GM21447 (cell line): ENCODE data around the gene PPP6R2.

Source experiments
- ATAC-seq: cut with Tn5 transposase; IDR thresholded peaks from one replicate; pipeline ENCODE4 v1.9.1; 2021; ENCODE audit not compliant: unreplicated experiment

Gene PPP6R2

DNA sequence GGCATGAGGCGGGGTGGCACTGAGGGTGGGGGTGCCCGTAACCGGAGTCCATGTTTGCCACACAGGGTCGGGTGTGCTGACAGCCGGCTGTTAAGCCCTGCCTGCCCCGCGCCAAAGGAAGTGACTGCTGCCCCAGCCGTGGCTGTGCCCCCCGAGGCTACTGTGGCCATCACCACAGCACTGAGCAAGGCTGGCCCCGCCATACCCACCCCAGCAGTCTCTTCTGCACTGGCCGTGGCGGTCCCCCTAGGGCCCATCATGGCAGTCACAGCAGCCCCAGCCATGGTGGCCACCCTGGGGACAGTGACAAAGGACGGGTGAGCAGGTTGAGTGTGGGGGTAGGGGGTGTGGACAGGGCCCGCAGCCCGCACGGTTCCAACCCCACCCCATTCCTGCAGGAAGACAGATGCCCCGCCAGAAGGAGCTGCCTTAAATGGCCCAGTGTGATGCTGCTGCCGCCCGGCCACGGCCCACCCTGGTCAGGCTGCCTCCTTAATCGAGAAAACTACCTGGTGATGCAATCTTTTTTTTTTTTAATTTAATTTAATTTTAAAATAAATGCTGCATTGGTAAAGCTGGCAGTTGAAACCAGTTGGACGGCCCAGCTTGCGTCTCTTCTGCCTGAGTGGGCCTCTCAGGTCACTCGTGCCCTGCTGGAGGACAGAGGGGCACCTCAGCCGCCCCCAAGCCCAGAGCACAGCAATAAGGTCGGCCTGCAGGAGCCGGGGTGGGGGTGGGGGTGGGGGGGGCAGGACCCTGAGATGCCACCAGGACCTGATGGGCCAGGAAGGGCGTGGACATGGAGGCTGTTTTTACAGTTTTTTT, 100.9 kb downstream of the PPP6R2 start:
- ATAC-seq = no peak

GRCh38 chr22:50444663-50445062, 101.5 kb downstream of the PPP6R2 start:
- no peak for ATAC-seq

GRCh38 chr22:50445071-50445879, 102.1 kb downstream of the PPP6R2 start:
- no peak for ATAC-seq

DNA sequence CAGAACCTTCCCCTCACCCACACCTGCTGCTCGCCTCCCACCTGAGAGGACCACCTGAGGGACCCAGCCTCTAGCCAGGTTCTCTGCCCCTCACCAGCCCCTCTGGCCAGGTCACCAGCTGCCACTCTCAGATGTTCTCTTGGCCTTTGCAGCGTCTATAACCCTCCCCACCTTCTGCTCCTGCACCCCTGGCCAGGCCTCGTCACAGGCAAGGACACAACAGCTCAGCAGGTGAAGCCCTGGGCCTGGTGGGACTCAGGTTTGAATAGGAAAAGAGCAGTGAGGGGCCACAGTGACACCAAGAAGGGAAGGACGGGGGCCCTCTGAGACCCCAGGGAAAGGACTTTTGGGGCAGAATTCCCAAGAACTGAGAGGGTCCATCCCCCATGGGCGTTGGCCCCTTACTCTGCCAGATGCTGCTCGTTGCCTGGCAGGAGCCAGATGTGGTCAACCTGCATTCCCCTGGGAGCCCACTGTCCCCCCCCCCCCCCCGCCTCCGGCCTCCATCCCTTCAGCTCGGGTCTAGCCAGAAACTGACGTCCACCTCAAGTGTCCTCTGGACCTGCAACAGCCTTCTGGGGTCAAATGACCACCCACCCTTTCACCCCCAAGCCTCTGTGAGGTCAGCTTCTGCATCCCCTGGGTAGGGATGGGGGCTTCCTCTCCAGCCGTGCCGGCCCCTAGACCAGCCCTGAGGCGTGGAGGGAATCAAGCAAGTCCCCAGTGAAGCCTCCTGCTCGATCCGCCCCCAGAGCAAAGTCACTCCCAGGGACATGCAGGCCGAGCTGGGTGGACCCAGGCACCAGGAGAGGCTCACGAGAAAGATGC, 103.0 kb downstream of the PPP6R2 start:
- ATAC-seq = no peak

GRCh38 chr22:50446708-50447575, 103.8 kb downstream of the PPP6R2 start:
- ATAC-seq = no peak

DNA sequence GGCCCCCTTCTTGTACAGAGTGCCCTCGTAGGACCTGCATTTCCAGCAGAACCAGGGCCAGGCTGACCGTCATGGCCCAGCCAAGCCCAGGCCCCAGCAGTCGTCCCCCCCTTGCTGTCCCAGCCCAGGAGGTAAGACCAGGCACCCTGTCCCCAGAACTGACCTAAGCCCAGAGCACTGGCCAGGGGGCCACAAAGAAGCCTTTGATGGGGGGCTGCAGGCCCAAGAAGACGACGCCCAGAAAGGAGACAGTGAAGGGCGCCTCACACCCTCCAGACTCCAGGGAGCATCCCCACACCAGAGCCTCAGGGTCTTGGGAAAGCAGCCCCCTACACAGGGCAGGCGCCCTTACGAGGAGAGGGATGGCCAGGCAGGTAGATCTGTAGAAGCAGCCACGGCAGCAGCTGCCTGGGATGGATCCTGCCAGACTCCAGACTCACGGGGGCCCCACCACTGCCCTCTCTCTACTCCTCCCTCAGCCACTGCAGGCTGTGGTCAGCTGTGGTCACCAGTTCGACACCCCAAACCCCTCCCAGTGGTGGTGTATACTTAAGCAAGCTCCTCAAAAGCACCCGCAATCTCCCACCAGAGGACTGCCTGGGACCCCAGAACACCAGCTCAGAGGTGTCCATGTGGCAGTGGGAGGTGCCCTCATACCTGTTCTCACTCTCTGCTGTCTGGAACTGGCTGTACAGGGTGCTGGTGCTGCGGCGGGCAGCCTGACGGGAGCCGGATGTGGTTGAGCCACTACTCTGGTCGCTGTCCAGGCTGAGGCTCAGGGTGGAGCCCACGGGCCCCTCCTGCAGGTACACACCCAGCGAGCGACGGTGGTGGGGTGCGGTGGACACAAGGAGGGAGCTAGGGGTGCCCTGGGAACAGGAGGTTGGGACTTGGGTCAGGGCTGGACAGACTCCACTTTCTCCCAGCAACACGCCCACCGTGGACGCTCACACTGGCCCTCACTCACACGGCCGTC, 104.7 kb downstream of the PPP6R2 start:
- ATAC-seq = no peak

- no peak for ATAC-seq
Measured at GRCh38 chr22:50452649-50453048, 109.5 kb downstream of the PPP6R2 start.

DNA sequence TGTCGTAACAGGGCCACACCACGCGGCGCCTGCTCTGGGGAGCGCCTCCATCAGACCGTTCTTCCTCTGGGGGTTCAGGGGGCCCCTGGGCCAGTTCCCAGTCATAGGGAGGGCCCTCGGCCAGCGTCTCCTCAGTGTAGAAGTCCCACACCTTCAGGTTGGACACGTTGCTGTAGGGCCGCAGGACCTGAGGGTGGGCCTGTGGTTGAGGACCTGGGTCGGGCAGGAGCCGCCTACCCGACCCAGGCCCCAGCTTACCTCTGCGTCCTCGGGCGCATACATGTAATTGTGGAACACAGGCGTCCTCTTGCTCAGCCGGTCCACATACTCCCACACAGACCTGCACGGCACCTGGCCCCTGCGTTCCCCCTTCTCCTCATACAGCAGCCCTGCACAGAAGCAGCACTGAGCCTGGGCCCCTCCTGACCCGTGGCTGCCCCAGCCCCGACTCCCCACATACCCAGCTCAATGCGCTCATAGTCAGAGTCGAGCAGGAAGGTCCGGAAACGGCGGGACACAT, 111.5 kb downstream of the PPP6R2 start:
- no peak for ATAC-seq

DNA sequence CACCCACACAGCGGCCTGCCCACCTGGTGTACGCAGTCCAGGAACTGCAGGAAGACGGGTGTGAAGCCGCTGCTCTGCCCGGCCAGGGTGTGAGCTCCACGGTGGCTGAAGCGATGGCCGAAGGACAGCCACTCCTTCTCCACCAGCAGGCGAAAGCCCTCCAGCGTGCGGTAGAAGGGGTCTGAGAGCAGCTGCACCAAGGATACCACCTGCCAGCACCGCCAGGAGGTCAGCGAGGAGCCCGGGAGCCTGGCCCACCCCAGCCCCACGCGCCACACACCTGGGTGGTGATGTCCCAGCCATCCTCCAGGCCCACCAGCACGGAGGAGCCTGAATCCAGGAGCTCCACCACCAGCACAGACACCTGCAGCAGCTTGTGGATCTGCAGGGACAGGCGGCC, 112.1 kb downstream of the PPP6R2 start:
- no peak for ATAC-seq

DNA sequence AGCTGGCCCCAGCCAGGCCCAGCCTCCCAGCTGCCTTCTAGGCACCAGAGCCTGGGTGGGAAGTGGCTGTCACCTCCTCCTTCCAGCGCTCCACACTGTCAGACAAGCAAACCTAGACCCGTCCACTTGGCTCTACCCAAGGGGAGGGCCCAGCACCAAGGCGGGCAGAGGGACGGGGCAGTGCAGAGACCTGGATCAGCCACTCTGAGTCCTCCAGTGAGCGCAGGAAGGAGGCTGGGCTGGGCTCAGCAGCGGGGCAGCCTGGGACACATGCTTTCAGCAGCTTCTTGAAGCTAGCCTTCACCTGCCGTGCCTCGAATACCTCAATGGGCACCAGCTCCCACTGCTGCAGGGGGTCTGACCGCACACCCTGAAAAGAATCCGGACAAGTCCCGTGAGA, 112.9 kb downstream of the PPP6R2 start:
- ATAC-seq = no peak

DNA sequence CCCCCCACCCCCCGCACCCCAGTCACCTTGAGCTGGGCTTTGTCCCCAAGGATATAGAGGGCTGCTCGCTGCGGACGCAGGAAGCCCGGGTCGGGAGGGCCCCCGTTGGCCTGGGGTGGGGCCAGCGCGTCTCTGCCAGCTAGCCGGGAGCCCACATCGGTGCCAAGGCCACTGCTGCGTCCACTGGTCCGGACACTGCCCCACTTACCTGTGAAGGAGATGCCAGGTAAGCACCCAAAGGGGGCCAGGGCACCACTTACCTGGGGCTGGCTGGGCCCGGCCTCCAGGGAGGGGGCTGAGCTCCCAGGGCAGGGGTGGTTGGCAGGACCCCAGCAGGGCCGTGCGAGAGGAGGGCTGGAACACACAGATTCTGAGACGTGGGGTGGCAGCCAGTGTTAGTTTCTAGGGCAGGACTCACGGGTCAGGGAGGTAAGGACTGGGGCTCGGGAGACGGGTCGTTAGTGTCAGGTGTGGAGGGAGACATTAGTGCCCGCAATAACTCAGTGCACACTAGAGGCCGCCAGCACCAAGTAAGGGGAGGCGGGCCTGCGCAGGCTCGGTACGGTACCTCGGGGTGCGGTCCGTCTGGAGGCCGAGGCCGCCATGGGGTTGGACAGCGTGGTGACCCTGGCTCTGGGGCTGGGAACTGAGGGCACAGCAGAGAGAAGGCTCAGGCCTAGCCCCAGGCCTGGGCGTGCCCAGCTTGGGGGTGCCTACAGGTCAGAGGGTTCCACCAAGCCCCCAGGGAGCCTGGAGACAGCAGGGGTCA, 113.5 kb downstream of the PPP6R2 start:
- ATAC-seq = no peak

- no peak for ATAC-seq
Measured at GRCh38 chr22:50459016-50459415, 115.9 kb downstream of the PPP6R2 start.

DNA sequence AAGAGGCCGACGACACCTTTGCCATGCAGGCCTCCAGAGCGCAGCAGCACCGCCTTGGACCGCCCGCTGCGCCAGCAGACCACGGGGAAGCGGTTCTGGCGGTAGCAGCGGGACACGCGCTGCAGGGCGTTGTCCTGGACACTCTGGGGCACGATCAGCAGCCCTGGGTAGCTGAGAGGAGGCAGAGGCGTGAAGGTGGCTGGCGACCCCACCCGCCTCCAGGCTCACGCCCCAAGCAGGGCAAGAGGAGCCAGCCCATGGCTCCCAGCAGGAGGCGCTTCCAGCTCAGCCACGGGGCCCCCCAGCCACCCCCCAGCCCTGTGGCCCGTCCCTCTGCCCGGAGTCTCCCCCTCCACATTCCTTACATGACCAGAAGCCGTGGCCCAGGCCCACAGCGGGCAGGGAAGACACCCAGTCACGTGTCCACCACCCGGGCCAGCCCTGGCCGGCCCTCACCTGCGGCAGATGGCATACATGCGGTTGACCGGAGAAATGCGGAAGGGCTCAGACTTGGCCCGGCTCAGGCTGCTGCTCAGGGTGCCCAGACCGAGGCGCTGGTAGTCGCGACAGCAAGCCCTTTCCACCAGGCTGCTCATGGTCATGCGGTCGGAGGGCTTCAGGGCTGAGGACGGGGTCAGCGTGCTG, 116.5 kb downstream of the PPP6R2 start:
- no peak for ATAC-seq

- no peak for ATAC-seq
Measured at GRCh38 chr22:50460938-50461337, 117.8 kb downstream of the PPP6R2 start.

DNA sequence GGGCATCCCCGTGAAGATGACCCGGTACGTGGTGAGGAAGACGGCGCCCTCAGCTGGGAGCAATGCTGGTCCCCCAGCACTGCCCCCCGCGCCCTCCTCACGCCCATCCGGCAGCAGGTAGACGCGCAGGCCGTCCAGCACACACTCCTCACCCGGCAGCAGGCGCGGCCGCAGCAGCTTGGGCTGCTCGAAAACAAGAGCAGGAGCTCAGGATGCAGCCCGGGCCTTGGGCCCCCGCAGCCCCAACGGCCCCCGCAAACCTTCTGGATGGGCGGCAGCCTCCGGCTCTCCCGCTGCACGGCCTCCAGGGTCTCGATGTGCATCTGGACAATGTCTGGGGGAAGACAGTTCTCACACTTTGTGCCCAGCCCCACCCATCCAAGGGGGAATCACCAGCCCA, 118.4 kb downstream of the PPP6R2 start:
- no peak for ATAC-seq

DNA sequence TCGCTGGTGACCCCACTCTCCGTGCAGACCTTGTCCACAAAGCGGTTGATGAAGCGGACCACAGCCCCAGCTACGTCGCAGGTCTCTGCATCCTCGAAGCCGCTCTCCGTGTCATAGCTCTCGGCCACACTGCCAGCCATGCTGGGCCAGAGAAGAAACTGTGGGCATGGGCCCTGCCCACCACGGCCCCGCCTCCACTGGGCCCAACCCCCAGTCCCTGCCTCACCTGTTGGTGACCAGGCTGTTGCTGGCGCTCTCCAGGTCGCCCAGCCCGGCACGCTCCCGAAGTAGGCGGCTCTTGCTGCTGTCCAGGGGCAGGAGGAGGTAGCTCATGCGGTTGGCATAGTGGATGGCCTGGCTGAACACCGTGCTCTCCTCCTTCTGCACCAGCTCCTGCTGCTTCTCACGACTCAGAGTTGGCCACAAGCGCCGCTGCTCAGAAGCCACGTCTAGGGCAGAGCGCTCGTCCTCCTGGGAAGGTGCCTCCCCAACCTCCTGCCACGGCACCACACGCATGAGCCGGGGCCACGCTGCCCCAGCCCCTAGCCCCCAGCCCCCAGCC, 118.9 kb downstream of the PPP6R2 start:
- ATAC-seq = no peak

DNA sequence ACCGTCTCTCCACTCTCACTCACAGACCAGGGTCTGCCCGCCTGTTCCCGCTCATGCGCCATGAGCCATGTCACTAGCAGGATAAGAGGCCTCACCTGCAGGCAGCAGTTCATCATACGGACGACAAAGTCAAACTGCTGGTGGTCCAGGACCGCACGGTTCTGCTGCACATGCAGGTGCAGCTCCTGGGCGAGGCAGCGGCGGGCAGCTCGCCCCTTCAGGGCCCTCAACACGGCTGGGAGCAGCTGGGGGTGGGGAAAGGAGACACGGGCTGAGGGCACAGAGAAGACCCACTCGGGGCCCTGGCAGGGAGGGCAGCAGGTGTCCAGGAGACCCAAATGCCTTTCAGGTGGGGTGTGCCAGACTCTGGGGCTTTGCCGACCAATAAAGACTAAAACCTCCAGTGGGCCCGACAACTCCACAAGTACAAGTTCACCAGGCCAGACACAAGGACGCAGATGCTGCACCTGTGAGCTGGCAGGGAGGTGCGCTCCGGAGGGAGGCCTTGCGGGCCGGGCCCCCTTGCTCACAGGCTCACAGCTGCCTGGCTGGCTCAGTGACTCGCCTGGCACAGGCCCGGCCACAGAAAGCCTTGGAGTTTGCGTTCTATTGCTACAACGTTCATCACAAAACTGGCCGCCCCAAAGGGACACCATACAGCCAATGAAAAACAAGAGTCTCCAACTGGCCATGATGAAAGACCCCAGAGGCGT, 120.2 kb downstream of the PPP6R2 start:
- ATAC-seq = no peak
